H9 (cell line): ENCODE results near the gene ZDHHC3. TPM values are rescaled to one million over a fixed set of nuclear protein-coding genes. Genes with fewer than 3 reads are reported as not detected.

Experiments
- DNase-seq: peaks from one replicate; pipeline ENCODE4 v3.0.0-alpha.2; 2017
- H2AFZ ChIP-seq: one replicate; pipeline ENCODE4 v1.6.1; 2013; ENCODE audit warnings: mild to moderate bottlenecking, low read length, control low read depth, moderate library complexity
- H2AK5ac ChIP-seq: 2 replicates; pipeline ENCODE4 v1.6.1; 2013; ENCODE audit warnings: low read length, control low read depth, mixed read lengths; ENCODE audit not compliant: insufficient read length
- H2BK120ac ChIP-seq: one replicate; pipeline ENCODE4 v1.6.1; 2013; ENCODE audit warnings: low read depth, mild to moderate bottlenecking, low read length, control low read depth, inconsistent platforms; ENCODE audit not compliant: poor library complexity, severe bottlenecking
- H2BK12ac ChIP-seq: 2 replicates; pipeline ENCODE4 v1.6.1; 2013; ENCODE audit warnings: low read length, control low read depth, mixed read lengths, low read depth; ENCODE audit not compliant: insufficient read length
- H2BK15ac ChIP-seq: 2 replicates; pipeline ENCODE4 v1.6.1; 2013; ENCODE audit warnings: low read depth, low read length, control low read depth
- H2BK20ac ChIP-seq: one replicate; pipeline ENCODE4 v1.6.1; 2013; ENCODE audit warnings: low read depth, mild to moderate bottlenecking, low read length, control low read depth, inconsistent platforms; ENCODE audit not compliant: poor library complexity, severe bottlenecking
- H2BK5ac ChIP-seq: 2 replicates; pipeline ENCODE4 v1.6.1; 2013; ENCODE audit warnings: low read length, control low read depth, mixed read lengths; ENCODE audit not compliant: insufficient read length
- H3K14ac ChIP-seq: 2 replicates; pipeline ENCODE4 v1.6.1; 2013; ENCODE audit warnings: low read length, control low read depth; ENCODE audit not compliant: insufficient read depth
- H3K18ac ChIP-seq: 2 replicates; pipeline ENCODE4 v1.6.1; 2013; ENCODE audit warnings: low read depth, mild to moderate bottlenecking, mixed read lengths, low read length, control low read depth; ENCODE audit not compliant: insufficient read length
- H3K23ac ChIP-seq: 2 replicates; pipeline ENCODE4 v1.6.1; 2013; ENCODE audit warnings: low read length, control low read depth, mixed read lengths, low read depth; ENCODE audit not compliant: insufficient read length
- H3K23me2 ChIP-seq: 2 replicates; pipeline ENCODE4 v1.6.1; 2013; ENCODE audit warnings: low read depth, mild to moderate bottlenecking, mixed read lengths, low read length, control low read depth; ENCODE audit not compliant: insufficient read length, poor library complexity, severe bottlenecking
- H3K27ac ChIP-seq: 2 replicates; pipeline ENCODE4 v1.5.1; 2013; ENCODE audit warnings: low read length, control low read depth, mixed read lengths, low read depth; ENCODE audit not compliant: insufficient read length
- H3K27me3 ChIP-seq: 2 replicates; pipeline ENCODE4 v1.6.1; 2013; ENCODE audit warnings: low read length, control low read depth, inconsistent platforms; ENCODE audit not compliant: insufficient read depth
- H3K4ac ChIP-seq: 2 replicates; pipeline ENCODE4 v1.6.1; 2013; ENCODE audit warnings: low read depth, mild to moderate bottlenecking, control low read depth, inconsistent platforms, low read length, moderate library complexity
- H3K4me1 ChIP-seq: 2 replicates; pipeline ENCODE4 v1.6.1; 2013; ENCODE audit warnings: low read length, control low read depth, inconsistent platforms; ENCODE audit not compliant: insufficient read depth
- H3K4me2 ChIP-seq: 2 replicates; pipeline ENCODE4 v1.6.1; 2013; ENCODE audit warnings: low read length, control low read depth, mixed read lengths; ENCODE audit not compliant: insufficient read length, insufficient read depth
- H3K56ac ChIP-seq: 2 replicates; pipeline ENCODE4 v1.6.1; 2013; ENCODE audit warnings: low read depth, mild to moderate bottlenecking, mixed read lengths, low read length, control low read depth; ENCODE audit not compliant: insufficient read length
- H3K79me1 ChIP-seq: 2 replicates; pipeline ENCODE4 v1.6.1; 2013; ENCODE audit warnings: low read depth, mild to moderate bottlenecking, moderate library complexity, low read length, control low read depth, inconsistent platforms; ENCODE audit not compliant: insufficient read depth, poor library complexity, severe bottlenecking
- H3K79me2 ChIP-seq: 2 replicates; pipeline ENCODE4 v1.6.1; 2013; ENCODE audit warnings: low read length, control low read depth, inconsistent platforms; ENCODE audit not compliant: insufficient read depth
- H3K9ac ChIP-seq: 2 replicates; pipeline ENCODE4 v1.6.1; 2013; ENCODE audit warnings: low read length, control low read depth, mixed read lengths; ENCODE audit not compliant: insufficient read length; ENCODE audit errors: extremely low read depth
- H3K9me3 ChIP-seq: one replicate; pipeline ENCODE4 v1.6.1; 2013; ENCODE audit warnings: low read depth, low read length, inconsistent platforms; ENCODE audit not compliant: control insufficient read depth
- H3T11ph ChIP-seq: one replicate; pipeline ENCODE4 v1.6.1; 2013; ENCODE audit warnings: mild to moderate bottlenecking, low read length, control low read depth, inconsistent platforms
- H4K20me1 ChIP-seq: one replicate; pipeline ENCODE4 v1.6.1; 2013; ENCODE audit not compliant: control insufficient read depth, insufficient read length, insufficient read depth
- H4K5ac ChIP-seq: 2 replicates; pipeline ENCODE4 v1.6.1; 2013; ENCODE audit warnings: low read depth, mild to moderate bottlenecking, mixed read lengths, low read length, control low read depth; ENCODE audit not compliant: insufficient read length
- H4K8ac ChIP-seq: replicated peaks from 2 replicates; pipeline ENCODE4 v1.6.1; 2013; ENCODE audit warnings: low read length, control low read depth, mixed read lengths, low read depth; ENCODE audit not compliant: insufficient read length
- H4K91ac ChIP-seq: 2 replicates; pipeline ENCODE4 v1.6.1; 2013; ENCODE audit warnings: low read depth, mild to moderate bottlenecking, moderate library complexity, mixed read lengths, low read length, control low read depth; ENCODE audit not compliant: insufficient read length
- H3K27ac Mint-ChIP-seq, 3 experiments: 2 replicates in 2 of 3; 3 replicates in 1 of 3; pipeline ENCODE4 v1.8.0; 2020 to 2021; ENCODE audit warnings: mixed read lengths in 3 of 3, mild to moderate bottlenecking in 1 of 3, moderate library complexity in 1 of 3
- H3K27me3 Mint-ChIP-seq: 2 replicates; pipeline ENCODE4 v1.8.0; 2021; ENCODE audit warnings: low read depth, mild to moderate bottlenecking, moderate library complexity, mixed read lengths
- H3K36me3 Mint-ChIP-seq, 3 experiments: 2 replicates in 2 of 3; 3 replicates in 1 of 3; pipeline ENCODE4 v1.8.0; 2020 to 2021; ENCODE audit warnings: low read depth in 3 of 3, mixed read lengths in 3 of 3; ENCODE audit not compliant: insufficient read depth in 1 of 3
- H3K4me1 Mint-ChIP-seq, 2 experiments: 2 replicates each; pipeline ENCODE4 v1.8.0; 2020; ENCODE audit warnings: mixed read lengths in 2 of 2
- H3K4me3 Mint-ChIP-seq, 2 experiments: 2 replicates in 1 of 2; 3 replicates in 1 of 2; pipeline ENCODE4 v1.8.0; 2020 to 2021; ENCODE audit warnings: mild to moderate bottlenecking in 2 of 2, mixed read lengths in 2 of 2, moderate library complexity in 1 of 2
- H3K9me3 Mint-ChIP-seq, 2 experiments: 2 replicates in 1 of 2; 3 replicates in 1 of 2; pipeline ENCODE4 v1.8.0; 2020; ENCODE audit warnings: mild to moderate bottlenecking in 2 of 2, mixed read lengths in 2 of 2, moderate library complexity in 1 of 2
- WGBS: extraction: QIAGEN DNeasy Blood & Tissue Kit; methylation state at CpG from one replicate; pipeline ENCODE4 v1.1.7; 2013; ENCODE audit warnings: missing lambda C conversion rate, low lambda C conversion rate, mixed read lengths; ENCODE audit not compliant: insufficient read length; ENCODE audit errors: extremely low coverage; 5-methylcytosine and 5-hydroxymethylcytosine counted together
- total RNA-seq: library from RNA; stranded (reverse); gene quantifications from 2 replicates; pipeline ENCODE4 v1.2.1, GENCODE V29; 2021
- TF ChIP-seq, protein P1 (sequence below): fragments of 200-600 bp; sonication (generic); conservative IDR thresholded peaks from 3 replicates; pipeline ENCODE4 v1.8.0; 2021; ENCODE audit warnings: antibody characterized with exemption, mild to moderate bottlenecking

Gene ZDHHC3
- total RNA-seq, 1 experiment from 2014 or later: 71.3 TPM

DNA sequence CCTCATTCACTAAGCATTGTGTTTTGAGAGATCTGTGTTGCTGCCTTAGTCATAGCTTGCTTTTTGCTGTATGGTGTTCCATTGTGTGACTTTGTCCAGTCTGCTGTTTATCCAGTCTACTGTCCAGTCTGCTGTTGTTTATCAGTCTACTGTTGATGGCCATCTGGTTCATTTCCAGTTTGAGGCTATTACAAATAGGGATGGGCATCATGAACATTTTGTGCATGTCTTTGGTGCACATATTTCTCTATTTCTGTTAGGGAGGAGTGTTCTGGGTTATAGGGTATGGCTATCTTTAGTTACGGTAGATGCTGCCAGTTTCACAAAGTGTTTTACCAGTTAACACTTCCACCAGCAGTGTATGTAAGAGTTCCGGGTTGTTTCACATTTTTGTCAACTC lies 27.9 kb upstream of the ZDHHC3 start:
- no peak for DNase-seq
- H3K18ac ChIP-seq: no peak overlapping the region
- no peak overlapping the region for H4K8ac ChIP-seq
- H2AK5ac ChIP-seq: no peak overlapping the region
- H4K91ac ChIP-seq: no peak overlapping the region
- H3K27me3 ChIP-seq: no peaks in the 10 kb centered on the region
- no peaks in the 10 kb centered on the region for H3K4me1 ChIP-seq
- H3K23ac ChIP-seq: no peak overlapping the region
- H3K9me3 ChIP-seq: peaks cover 5% of the 10 kb centered on the region
- no peaks in the 10 kb centered on the region for H3K79me1 ChIP-seq
- H3K27ac Mint-ChIP-seq: no peak overlapping the region
- H4K5ac ChIP-seq: no peak overlapping the region
- H3K9me3 Mint-ChIP-seq: peaks cover 18 to 21% of the 10 kb centered on the region in 2 experiments
- no peak overlapping the region for H3T11ph ChIP-seq
- H3K56ac ChIP-seq: no peak overlapping the region
- H3K27me3 Mint-ChIP-seq: no peaks in the 10 kb centered on the region
- no peak overlapping the region for H3K4me2 ChIP-seq
- peaks cover 62 to 85% (median 81%) of the 10 kb centered on the region in 3 experiments for H3K36me3 Mint-ChIP-seq
- no peak overlapping the region for H2BK12ac ChIP-seq
- TF ChIP-seq, protein P1, sequence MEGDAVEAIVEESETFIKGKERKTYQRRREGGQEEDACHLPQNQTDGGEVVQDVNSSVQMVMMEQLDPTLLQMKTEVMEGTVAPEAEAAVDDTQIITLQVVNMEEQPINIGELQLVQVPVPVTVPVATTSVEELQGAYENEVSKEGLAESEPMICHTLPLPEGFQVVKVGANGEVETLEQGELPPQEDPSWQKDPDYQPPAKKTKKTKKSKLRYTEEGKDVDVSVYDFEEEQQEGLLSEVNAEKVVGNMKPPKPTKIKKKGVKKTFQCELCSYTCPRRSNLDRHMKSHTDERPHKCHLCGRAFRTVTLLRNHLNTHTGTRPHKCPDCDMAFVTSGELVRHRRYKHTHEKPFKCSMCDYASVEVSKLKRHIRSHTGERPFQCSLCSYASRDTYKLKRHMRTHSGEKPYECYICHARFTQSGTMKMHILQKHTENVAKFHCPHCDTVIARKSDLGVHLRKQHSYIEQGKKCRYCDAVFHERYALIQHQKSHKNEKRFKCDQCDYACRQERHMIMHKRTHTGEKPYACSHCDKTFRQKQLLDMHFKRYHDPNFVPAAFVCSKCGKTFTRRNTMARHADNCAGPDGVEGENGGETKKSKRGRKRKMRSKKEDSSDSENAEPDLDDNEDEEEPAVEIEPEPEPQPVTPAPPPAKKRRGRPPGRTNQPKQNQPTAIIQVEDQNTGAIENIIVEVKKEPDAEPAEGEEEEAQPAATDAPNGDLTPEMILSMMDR: no peak
- H2AFZ ChIP-seq: no peak overlapping the region
- H3K9ac ChIP-seq: no peak overlapping the region
- H3K4me3 Mint-ChIP-seq: no peak overlapping the region
- no peaks in the 10 kb centered on the region for H3K79me2 ChIP-seq
- no peak overlapping the region for H3K4ac ChIP-seq
- no peak overlapping the region for H3K27ac ChIP-seq
- H2BK20ac ChIP-seq: no peak overlapping the region
- H2BK120ac ChIP-seq: no peak overlapping the region
- no peak overlapping the region for H3K14ac ChIP-seq
- H2BK5ac ChIP-seq: no peak overlapping the region
- no CpG with 5 or more reads among the region's 2 CpGs for WGBS
- no peak overlapping the region for H2BK15ac ChIP-seq
- no peaks in the 10 kb centered on the region for H4K20me1 ChIP-seq
- H3K4me1 Mint-ChIP-seq: no peaks in the 10 kb centered on the region
- H3K23me2 ChIP-seq: no peaks in the 10 kb centered on the region
